Measurements from ENCODE around the gene FRMPD1.

The FRMPD1 gene

DNA sequence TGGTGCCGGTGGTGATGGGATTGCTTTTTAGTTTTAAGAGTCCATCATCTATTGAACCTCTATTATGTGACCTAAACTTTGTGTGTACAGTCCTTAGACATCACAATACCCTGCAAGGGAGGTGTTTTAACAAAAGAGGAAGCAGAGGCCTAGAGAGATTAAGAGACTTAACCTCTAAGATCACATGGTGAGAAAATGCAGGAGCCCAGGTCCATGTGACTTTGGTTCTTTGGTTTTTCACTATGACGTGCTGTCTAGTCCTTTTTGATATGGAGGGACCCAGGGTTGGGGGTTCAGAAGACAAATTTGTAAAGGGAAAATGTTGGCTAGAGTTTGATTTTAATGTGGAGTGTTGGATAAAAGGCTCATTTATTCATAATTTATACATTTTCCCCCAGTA lies 68.8 kb downstream of the FRMPD1 start:
- no peaks in the 10 kb centered on the region for H3K9me2 ChIP-seq (replicated peaks; ENCODE audit: insufficient read depth, low read length)
- H3K36me3 ChIP-seq (replicated peaks; ENCODE audit: insufficient read depth, low read length) = no peaks in the 10 kb centered on the region
- no peaks in the 10 kb centered on the region for H3K27me3 ChIP-seq (replicated peaks; ENCODE audit: insufficient read depth, low read length)
- no peaks in the 10 kb centered on the region for H4K20me1 ChIP-seq (ENCODE audit: insufficient read depth, low read length)
- no peaks in the 10 kb centered on the region for H3K9me3 ChIP-seq (replicated peaks; ENCODE audit: insufficient read depth, low read length)
- no peak overlapping the region for H3K4me2 ChIP-seq (ENCODE audit: low read depth, low read length)
- H3K9ac ChIP-seq (ENCODE audit: low read length) = no peak overlapping the region
- H3F3A ChIP-seq (ENCODE audit: insufficient read depth, low read length) = no peaks in the 10 kb centered on the region
- TF ChIP-seq CTCF (IDR thresholded peaks at IDR 0.05; ENCODE audit: low read length) (no peak), EZH2phosphoT487 (IDR thresholded peaks at IDR 0.05; ENCODE audit: low read length) (no peak), EZH2 (optimal IDR thresholded peaks at IDR 0.05; ENCODE audit: low read depth, low read length) (no peak)
- no peak overlapping the region for H3K4me3 ChIP-seq (ENCODE audit: low read length)
- H2AFZ ChIP-seq (ENCODE audit: low read length) = no peak overlapping the region
- H3K4me1 ChIP-seq (ENCODE audit: low read length) = no peaks in the 10 kb centered on the region
- no peak overlapping the region for H3K27ac ChIP-seq (ENCODE audit: low read length)
- H3K79me2 ChIP-seq (ENCODE audit: low read length) = no peaks in the 10 kb centered on the region
- no peak for DNase-seq

- Histone ChIP-seq H3K27me3 (replicated peaks; ENCODE audit: insufficient read depth, low read length) (no peaks in the 10 kb centered on the region), H3K4me3 (ENCODE audit: low read length) (no peak overlapping the region), H3K9ac (ENCODE audit: low read length) (no peak overlapping the region), H3K27ac (ENCODE audit: low read length) (no peak overlapping the region), H3K4me2 (ENCODE audit: low read depth, low read length) (no peak overlapping the region), H2AFZ (ENCODE audit: low read length) (no peak overlapping the region), H3F3A (ENCODE audit: insufficient read depth, low read length) (no peaks in the 10 kb centered on the region), H3K4me1 (ENCODE audit: low read length) (no peaks in the 10 kb centered on the region), H3K36me3 (replicated peaks; ENCODE audit: insufficient read depth, low read length) (no peaks in the 10 kb centered on the region), H3K9me2 (replicated peaks; ENCODE audit: insufficient read depth, low read length) (no peaks in the 10 kb centered on the region), H3K79me2 (ENCODE audit: low read length) (no peaks in the 10 kb centered on the region), H3K9me3 (replicated peaks; ENCODE audit: insufficient read depth, low read length) (no peaks in the 10 kb centered on the region), H4K20me1 (ENCODE audit: insufficient read depth, low read length) (no peaks in the 10 kb centered on the region)
- TF ChIP-seq EZH2phosphoT487 (IDR thresholded peaks at IDR 0.05; ENCODE audit: low read length) (no peak), CTCF (IDR thresholded peaks at IDR 0.05; ENCODE audit: low read length) (no peak), EZH2 (optimal IDR thresholded peaks at IDR 0.05; ENCODE audit: low read depth, low read length) (no peak)
- DNase-seq = no peak
These were observed 76.3 kb downstream of the FRMPD1 start for GRCh38 chr9:37727013-37727412.

DNA sequence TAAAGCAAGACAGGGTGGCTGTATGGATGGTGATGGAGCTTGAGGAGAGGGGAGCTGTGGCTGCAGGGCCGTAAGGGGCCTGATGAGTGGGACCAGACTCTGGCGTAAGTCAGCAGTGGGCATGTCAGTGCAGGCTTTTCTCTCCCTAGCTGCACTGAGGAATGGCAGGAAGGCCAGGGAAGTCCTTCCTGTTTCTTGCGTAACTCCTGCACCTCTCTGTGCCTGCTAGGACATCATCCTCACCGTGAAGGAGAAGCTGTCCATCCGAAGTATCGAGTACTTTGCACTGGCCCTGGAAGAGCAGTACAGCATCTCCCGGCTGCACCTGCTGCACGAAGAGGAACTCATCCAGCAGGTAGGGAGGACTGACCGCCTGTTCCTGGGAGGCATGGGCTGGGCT lies 78.7 kb downstream of the FRMPD1 start:
- TF ChIP-seq EZH2 (optimal IDR thresholded peaks at IDR 0.05; ENCODE audit: low read depth, low read length) = no peak
- no peak for TF ChIP-seq CTCF (IDR thresholded peaks at IDR 0.05; ENCODE audit: low read length)
- TF ChIP-seq EZH2phosphoT487 (IDR thresholded peaks at IDR 0.05; ENCODE audit: low read length) = no peak

More for the DNA sequence above, 78.7 kb downstream of the FRMPD1 start:
- no peaks in the 10 kb centered on the region for H3K79me2 ChIP-seq (ENCODE audit: low read length)
- no peaks in the 10 kb centered on the region for H3K27me3 ChIP-seq (replicated peaks; ENCODE audit: insufficient read depth, low read length)
- H3K27ac ChIP-seq (ENCODE audit: low read length) = no peak overlapping the region
- no peaks in the 10 kb centered on the region for H3K9me3 ChIP-seq (replicated peaks; ENCODE audit: insufficient read depth, low read length)
- DNase-seq = no peak
- no peak overlapping the region for H2AFZ ChIP-seq (ENCODE audit: low read length)
- no peaks in the 10 kb centered on the region for H3K9me2 ChIP-seq (replicated peaks; ENCODE audit: insufficient read depth, low read length)
- H4K20me1 ChIP-seq (ENCODE audit: insufficient read depth, low read length) = no peaks in the 10 kb centered on the region
- no peaks in the 10 kb centered on the region for H3K36me3 ChIP-seq (replicated peaks; ENCODE audit: insufficient read depth, low read length)
- H3K9ac ChIP-seq (ENCODE audit: low read length) = no peak overlapping the region
- no peaks in the 10 kb centered on the region for H3K4me1 ChIP-seq (ENCODE audit: low read length)
- H3K4me3 ChIP-seq (ENCODE audit: low read length) = no peak overlapping the region
- H3F3A ChIP-seq (ENCODE audit: insufficient read depth, low read length) = no peaks in the 10 kb centered on the region
- no peak overlapping the region for H3K4me2 ChIP-seq (ENCODE audit: low read depth, low read length)
